Prostate gland (tissue), 2 donors: ENCODE results near the gene AHNAK. TPM values are rescaled to one million over a fixed set of nuclear protein-coding genes. Genes with fewer than 3 reads are reported as not detected.
A peak's percentile ranks its signal among the peaks of the same experiment; 100 is the strongest.

Experiments
- DNase-seq: peaks from one replicate; pipeline ENCODE4 v3.0.0-alpha.2; 2019; ENCODE audit warnings: low spot score
- H3K27ac ChIP-seq, 2 donors: fragments of 200-600 bp; sonication (generic); 2 replicates each; pipeline ENCODE4 v1.5.1; 2017 to 2019
- H3K27me3 ChIP-seq: fragments of 200-600 bp; sonication (generic); replicated peaks from 2 replicates; pipeline ENCODE4 v1.5.1; 2019; ENCODE audit not compliant: insufficient read depth
- H3K36me3 ChIP-seq, 2 donors: fragments of 200-600 bp; sonication (generic); 1 replicate in 1 of 2; 2 replicates in 1 of 2; pipeline versions ENCODE4 v1.5.1 to v1.8.1; 2017 to 2019
- H3K4me1 ChIP-seq: fragments of 200-600 bp; sonication (generic); replicated peaks from 2 replicates; pipeline ENCODE4 v1.5.1; 2019
- H3K4me3 ChIP-seq, 2 donors: fragments of 200-600 bp; sonication (generic); 2 replicates each; pipeline ENCODE4 v1.5.1; 2017 to 2019
- H3K9me3 ChIP-seq: fragments of 200-600 bp; sonication (generic); 2 replicates; pipeline ENCODE4 v1.5.1; 2017
- POLR2A ChIP-seq: fragments of 450-650 bp; IDR thresholded peaks from one replicate; pipeline ENCODE4 v1.6.1; 2016; ENCODE audit warnings: antibody characterized with exemption, mild to moderate bottlenecking
- POLR2AphosphoS5 ChIP-seq: sonication (generic); formaldehyde crosslinking; IDR thresholded peaks from one replicate; pipeline ENCODE4 v1.6.1; 2017; ENCODE audit warnings: antibody characterized with exemption
- WGBS: methylation state at CpG from one replicate; pipeline ENCODE4 v1.1.5; 2018; 5-methylcytosine and 5-hydroxymethylcytosine counted together
- intact Hi-C: fragments of 100-400 bp; cut with DNase I; formaldehyde crosslinking; loops from one replicate; pipeline ENCODE4 v1.14.2; 2022
- total RNA-seq, 2 donors: library from RNA; depleted of rRNA; stranded (reverse); fragments of >200 nt; gene quantifications; one replicate each; pipeline ENCODE4 v1.1.0, GENCODE V29; 2016
- TF ChIP-seq, protein P1 (sequence below), 4 experiments: fragments of 200-600 bp in 2 of 4; fragments of 450-650 bp in 2 of 4; sonication (generic) in 2 of 4; IDR thresholded peaks; 1 replicate in 3 of 4; 2 replicates in 1 of 4; pipeline ENCODE4 v1.5.1; 2016 to 2019; ENCODE audit warnings: antibody characterized with exemption in 4 of 4, mild to moderate bottlenecking in 2 of 4, moderate library complexity in 2 of 4

AHNAK gene
- total RNA-seq, 2 donors from 2014 or later: 367 to 434 TPM

DNA sequence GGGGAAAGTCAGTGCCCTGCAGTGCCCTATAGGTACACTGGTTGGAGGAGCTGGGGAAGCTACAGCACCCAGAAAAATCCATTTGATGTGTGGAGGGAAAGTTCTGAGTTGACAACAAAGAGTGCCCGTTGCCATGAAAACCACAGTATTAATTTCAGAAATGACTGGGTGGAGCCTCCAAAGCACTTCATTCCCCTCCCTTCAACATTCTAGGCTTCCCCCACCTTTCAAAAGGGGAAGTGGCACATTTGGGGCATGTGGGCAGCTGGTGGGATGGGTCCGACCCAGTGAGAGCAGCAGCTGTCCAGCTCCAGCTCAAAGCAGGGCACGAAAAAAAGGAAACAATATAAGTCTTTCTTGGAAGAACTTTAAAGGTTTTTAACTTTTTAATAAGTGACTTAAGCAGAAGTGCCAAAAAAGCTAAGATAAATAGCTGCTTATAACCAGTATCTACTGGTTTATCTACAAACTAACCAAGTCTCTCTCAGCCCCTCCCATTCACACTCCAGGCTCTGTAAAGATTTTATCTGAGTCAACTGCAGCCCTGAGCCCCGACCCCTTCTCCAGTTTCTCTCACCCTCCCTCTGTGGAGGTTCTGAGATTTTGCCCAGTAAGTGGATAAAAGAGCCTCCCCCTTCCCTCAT is 9.0 kb upstream of the AHNAK start:
- intact Hi-C loops: no loop called here
- H3K4me1 ChIP-seq: peaks cover 47% of the 10 kb centered on the region
- no peaks in the 10 kb centered on the region for H3K27me3 ChIP-seq
- 6% methylated on average over 4 of the region's 4 CpGs for WGBS
- no peak overlapping the region for H3K4me3 ChIP-seq
- H3K9me3 ChIP-seq: no peaks in the 10 kb centered on the region
- TF ChIP-seq, protein P1, sequence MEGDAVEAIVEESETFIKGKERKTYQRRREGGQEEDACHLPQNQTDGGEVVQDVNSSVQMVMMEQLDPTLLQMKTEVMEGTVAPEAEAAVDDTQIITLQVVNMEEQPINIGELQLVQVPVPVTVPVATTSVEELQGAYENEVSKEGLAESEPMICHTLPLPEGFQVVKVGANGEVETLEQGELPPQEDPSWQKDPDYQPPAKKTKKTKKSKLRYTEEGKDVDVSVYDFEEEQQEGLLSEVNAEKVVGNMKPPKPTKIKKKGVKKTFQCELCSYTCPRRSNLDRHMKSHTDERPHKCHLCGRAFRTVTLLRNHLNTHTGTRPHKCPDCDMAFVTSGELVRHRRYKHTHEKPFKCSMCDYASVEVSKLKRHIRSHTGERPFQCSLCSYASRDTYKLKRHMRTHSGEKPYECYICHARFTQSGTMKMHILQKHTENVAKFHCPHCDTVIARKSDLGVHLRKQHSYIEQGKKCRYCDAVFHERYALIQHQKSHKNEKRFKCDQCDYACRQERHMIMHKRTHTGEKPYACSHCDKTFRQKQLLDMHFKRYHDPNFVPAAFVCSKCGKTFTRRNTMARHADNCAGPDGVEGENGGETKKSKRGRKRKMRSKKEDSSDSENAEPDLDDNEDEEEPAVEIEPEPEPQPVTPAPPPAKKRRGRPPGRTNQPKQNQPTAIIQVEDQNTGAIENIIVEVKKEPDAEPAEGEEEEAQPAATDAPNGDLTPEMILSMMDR (IDR thresholded peaks at IDR 0.05): peak in 1 of 4 experiments; percentile 6
- TF ChIP-seq POLR2AphosphoS5: no peak
- H3K27ac ChIP-seq: peak overlapping the region; percentile 91 to 93
- H3K36me3 ChIP-seq: peaks cover 3 to 7% of the 10 kb centered on the region in 2 donors
- DNase-seq: peak; percentile 48

GRCh38 chr11:62554387-62555167 is 8.0 kb upstream of the AHNAK start:
- Histone ChIP-seq H3K4me3 (no peak overlapping the region), H3K4me1 (peaks cover 48% of the 10 kb centered on the region)
- peak; percentile 80 for DNase-seq

GRCh38 chr11:62553839-62554361 is 7.3 kb upstream of the AHNAK start:
- Histone ChIP-seq H3K36me3 (no peaks in the 10 kb centered on the region), H3K9me3 (no peaks in the 10 kb centered on the region), H3K4me3 (no peak overlapping the region), H3K27me3 (no peaks in the 10 kb centered on the region), H3K27ac (peak overlapping the region; percentile 91 to 93), H3K4me1 (peaks cover 54% of the 10 kb centered on the region)
- intact Hi-C loops: no loop called here
- no peak for DNase-seq
- TF ChIP-seq POLR2A (no peak), POLR2AphosphoS5 (no peak)
- TF ChIP-seq, protein P1 (IDR thresholded peaks at IDR 0.05): no peak
- 63% methylated on average over 8 of the region's 8 CpGs for WGBS

More at GRCh38 chr11:62554387-62555167, 8.0 kb upstream of the AHNAK start:
- Histone ChIP-seq H3K36me3 (peaks cover under 1 to 2% of the 10 kb centered on the region in 2 donors), H3K27me3 (no peaks in the 10 kb centered on the region), H3K9me3 (no peaks in the 10 kb centered on the region), H3K27ac (peak overlapping the region; percentile 91 to 93)
- 65% methylated on average over 7 of the region's 7 CpGs for WGBS
- intact Hi-C loops: no loop called here
- TF ChIP-seq, protein P1 (IDR thresholded peaks at IDR 0.05): no peak
- peak; percentile 35 for TF ChIP-seq POLR2AphosphoS5

DNA sequence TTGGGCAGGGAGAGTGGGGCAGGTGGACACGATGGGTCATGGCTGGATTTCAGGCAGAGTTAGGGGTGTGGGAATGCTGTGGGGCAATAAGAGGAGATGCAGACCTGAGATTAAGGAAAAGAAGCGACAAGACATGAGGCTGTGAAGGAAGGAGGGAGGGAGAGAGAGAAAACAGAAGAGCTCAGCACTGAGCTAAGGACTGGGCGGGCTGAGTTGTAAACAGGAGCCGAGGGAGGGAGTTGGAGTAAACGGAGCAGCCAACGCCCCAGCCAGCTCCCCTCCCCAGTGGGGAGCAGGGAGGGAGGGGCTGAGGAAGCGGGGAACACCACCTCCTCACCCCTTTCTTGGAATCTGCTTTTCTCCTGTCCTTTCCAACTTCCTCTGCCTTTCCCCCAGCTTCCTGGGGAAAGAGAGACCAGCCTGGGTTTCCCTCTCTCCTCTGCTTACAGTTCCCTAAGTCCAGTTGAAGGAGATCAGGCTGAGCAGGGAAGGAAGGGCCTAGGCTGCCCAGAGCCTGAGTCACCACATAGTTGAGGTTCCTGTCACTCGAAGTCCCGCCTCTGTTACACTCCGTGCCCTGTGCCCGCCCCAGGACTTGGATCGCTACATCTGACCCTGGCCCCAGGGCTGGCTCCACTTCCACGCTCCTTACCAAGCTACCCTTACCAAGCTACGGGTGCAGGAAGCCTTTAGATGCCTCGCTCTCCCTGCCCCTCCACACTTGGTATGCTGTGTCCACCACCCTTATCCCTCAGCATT is 6.7 kb upstream of the AHNAK start:
- Histone ChIP-seq H3K36me3 (no peaks in the 10 kb centered on the region), H3K27me3 (no peaks in the 10 kb centered on the region), H3K4me3 (peak overlapping the region in 1 of 2 donors; percentile 13), H3K4me1 (peaks cover 61% of the 10 kb centered on the region), H3K9me3 (no peaks in the 10 kb centered on the region), H3K27ac (peak overlapping the region; percentile 91 to 93)
- DNase-seq: peak; percentile 91
- WGBS: 3% methylated on average over 14 of the region's 15 CpGs
- TF ChIP-seq, protein P1 (IDR thresholded peaks at IDR 0.05): no peak
- peak; percentile 32 for TF ChIP-seq POLR2A
- peak; percentile 92 for TF ChIP-seq POLR2AphosphoS5
- intact Hi-C loops: no loop called here
